GM19328 (cell line): Measurements from ENCODE around the gene CHD9.
"Not testable (repeated sequence)": the region's sequence is repeated elsewhere in the genome, so short reads cannot be mapped to it uniquely, and the experiment has no call there.

ENCODE experiments used
- ATAC-seq: cut with Tn5 transposase; IDR thresholded peaks from one replicate; pipeline ENCODE4 v1.9.1; 2021; ENCODE audit warnings: mild to moderate bottlenecking, moderate library complexity; ENCODE audit not compliant: unreplicated experiment

Gene CHD9

DNA sequence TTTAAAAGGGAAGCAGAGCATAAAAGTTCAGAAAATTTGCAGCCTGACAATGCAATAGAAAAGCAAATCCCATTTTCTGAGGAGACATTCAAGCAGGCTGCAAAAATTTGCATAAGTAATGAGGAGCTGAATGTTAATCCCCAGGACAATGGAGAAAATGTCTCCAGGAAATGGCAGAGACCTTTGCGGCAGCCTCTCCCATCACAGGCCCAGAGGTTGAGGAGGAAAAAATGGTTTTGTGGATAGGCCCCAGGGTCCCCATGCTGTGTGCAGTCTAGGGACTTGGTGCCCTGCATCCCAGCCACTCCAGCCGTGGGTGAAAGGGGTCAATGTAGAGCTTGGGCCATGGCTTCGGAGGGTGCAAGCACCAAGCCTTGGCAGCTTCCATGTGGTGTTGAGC lies 19.5 kb downstream of the CHD9 start:
- ATAC-seq, result not testable (repeated sequence)

DNA sequence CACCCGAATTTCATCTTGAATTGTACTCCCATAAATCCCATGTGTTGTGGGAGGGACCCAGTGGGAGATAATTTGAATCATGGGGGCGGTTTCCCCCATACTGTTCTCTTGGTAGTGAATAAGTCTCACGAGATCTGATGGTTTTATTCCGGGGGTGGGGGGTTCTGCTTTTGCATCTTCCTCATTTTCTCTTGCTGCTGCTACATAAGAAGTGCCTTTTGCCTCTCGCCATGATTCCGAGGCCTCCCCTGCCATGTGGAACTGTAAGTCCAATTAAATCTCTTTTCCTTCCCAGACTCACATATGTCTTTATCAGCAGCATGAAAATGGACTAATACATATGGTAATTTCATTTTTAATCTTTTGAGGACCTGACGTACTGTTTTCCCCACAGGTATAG lies 20.7 kb downstream of the CHD9 start:
- ATAC-seq, result not testable (repeated sequence)

DNA sequence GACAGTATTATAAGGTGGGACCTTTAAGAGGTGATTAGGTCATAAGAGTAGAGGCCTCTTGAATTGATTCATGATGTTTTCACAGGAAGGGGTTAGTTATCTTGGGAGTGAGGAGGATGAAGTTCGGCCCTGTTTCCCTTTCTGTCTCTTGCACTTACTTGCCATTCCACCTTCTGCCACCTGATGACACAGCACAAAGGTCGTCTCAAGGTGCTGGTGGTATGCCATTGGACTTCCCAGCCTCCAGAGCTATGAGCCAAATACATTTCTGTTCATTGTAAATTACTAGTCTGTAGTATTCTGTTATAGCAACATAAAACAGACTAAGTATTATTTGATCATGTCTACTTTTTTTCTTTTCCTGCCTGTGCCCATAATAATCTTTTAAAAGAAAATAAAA lies 23.5 kb downstream of the CHD9 start:
- no peak for ATAC-seq

DNA sequence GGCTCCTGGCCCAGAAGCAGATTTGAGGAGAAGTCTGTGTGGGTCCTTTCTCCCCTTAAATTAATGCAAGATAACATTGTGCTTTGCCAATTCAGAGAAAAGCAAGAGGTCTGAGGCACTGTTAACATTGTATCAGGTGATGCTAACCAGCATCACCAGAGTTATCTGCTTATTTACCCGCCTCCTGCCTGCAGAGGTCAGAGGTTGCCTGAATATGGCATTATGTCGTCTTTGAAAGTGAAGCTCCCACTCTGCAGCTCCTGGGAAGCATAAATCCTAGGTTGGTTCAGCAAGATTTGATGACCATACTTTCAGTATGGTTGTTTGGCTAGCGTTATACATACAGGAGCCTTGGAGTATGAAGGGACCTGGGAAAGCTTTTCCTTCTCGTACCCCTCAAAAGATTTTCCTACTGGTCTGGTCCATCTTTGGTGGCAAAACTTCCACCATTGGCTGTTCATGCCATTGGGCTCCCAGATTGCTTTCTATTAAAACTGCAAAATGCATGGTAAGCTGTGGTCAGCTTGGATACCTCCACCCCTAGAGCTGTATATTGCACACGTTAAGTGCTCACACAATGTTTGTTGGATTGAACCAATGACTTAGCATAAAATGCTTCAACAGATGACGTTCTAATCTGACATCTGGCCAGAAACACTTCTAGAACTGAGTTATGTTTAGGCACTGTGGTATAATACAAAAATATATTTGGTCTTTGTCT lies 24.1 kb downstream of the CHD9 start:
- no peak for ATAC-seq

DNA sequence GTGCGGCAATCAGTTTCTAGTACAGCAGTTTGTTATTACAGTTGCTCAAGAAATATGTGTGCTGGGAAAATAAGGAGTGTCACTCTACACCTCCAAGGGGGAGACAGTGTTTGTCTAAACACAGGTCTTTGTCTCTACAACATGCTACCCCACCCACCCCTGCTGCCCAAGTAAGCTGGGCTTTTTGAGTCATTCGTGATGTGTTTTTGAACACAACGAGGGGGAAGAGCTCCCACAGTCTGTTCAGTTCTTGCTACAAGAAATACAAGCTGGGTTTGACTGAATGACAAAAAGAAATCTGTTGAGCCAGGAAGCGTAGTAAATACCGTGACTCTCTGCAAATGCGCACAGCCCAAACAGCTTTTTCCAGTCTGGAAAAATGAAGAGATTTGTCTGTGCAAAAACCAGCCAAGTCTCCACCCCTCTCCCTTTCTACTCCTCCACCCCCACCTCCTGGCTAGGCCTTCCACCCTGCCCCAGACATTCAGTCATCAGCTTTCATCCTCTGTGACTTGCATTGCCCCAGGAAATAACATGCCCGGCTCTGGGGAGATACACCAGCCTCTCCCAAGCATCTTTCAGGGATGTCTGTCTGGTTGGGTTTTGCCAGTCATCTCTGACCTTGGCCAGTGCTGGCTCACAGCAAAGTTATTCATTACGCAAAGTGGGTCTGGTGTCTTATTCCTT lies 25.7 kb downstream of the CHD9 start:
- ATAC-seq, result no peak

DNA sequence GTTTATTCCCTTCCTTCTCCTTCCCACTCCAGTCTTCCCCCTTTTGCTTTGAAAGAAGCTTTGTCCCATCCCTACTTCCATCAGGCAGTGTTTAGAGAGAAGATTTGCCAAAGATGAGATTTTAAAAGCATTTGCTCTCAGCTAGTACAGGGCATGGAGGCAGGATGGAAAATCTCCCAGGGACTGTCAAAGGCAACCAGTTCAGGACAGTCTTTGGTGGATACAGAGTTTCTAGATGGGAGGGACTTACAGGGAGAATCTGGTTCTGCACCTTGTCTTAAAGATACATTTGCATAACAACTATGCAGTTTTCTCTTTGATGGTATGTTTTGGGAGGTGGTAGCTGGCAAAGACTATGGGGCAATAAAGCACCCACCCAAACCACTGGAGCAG lies 26.2 kb downstream of the CHD9 start:
- ATAC-seq, result no peak

DNA sequence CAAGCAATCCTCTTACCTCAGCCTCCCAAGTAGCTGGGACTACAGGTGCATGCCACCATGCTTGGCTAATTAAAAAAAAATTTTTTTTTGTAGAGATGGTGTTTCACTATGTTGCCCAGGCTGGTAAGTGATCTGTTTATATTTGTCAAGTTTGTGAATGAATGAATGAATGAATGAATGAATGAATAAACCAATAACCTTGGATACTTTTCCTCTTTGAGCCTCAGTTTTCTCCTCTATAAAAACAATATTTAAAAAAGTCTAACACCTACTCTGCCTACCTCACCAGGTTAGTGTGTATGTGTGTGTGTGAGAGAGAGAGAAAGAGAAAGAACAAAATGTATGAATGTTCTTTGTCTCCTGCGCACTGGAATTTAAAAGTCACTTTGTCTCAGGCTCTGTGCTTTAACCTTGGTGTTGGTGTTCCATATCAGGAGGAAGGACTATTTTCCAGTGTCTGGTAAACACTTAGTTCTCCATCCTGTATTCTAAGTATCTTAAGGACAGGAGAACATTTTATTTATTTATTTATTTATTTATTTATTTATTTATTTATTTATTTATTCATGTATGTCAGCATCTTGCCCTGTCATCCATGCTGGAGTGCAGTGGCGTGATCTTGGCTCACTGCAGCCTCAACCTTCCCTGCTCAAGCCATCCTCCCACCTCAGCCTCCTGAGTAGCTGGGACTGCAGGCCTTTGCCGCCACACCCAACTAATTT lies 27.1 kb downstream of the CHD9 start:
- ATAC-seq, result no peak

DNA sequence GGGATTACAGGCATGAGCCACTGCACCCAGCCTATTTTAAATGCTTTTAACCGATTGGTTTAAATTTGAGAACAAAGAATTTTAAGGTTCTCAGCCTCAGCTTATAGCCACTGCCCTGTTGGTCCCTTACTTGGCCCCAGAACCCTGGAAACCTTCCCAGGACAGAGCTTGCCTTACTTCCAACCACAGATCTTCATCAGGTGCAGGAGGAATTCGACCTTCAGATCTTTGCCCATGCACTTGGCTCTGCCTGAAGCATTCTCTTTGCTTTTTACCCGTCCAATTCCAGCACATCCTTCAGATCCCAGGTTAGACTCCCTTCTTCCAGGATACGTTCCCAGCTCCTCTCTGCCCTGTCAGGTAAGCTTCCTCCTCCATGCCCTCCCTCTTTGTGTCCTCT lies 27.7 kb downstream of the CHD9 start:
- ATAC-seq, result no peak

DNA sequence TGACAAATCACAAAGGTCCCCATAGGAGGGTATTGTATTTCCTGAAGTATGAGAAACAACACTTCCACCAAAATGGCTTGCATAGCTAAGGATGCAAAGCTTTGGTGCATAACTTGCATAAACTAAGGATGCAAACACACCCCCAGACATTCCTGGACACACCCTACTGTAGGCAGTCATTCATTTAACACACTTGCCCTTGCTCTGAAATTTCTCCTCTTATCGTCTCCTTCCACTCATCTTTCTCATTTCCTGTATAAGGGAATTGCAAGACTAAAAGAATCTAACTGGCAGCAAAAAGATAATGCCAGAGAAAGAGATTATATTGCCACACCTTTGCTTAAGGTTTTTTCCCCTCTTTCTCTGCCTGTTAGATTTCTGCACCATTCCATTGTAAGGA lies 28.3 kb downstream of the CHD9 start:
- ATAC-seq, result no peak

DNA sequence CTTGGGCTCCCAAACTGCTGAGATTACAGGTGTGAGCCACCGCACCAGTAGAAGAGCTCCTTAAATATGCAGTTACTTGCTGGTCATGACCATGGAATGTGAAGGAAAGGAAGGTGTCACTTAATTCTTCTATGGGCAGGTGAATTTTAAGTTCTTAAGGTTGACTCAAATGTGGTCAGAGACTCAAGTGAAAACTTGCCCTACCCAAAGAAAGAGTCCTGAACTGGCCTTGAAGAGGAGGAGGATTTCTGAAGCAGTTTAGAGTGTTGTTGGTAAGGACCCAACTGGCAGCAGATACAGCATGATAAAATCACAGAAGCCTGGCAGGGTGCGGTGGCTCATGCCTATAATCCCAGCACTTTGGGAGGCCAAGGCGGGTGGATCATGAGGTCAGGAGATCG lies 29.4 kb downstream of the CHD9 start:
- ATAC-seq, result no peak

DNA sequence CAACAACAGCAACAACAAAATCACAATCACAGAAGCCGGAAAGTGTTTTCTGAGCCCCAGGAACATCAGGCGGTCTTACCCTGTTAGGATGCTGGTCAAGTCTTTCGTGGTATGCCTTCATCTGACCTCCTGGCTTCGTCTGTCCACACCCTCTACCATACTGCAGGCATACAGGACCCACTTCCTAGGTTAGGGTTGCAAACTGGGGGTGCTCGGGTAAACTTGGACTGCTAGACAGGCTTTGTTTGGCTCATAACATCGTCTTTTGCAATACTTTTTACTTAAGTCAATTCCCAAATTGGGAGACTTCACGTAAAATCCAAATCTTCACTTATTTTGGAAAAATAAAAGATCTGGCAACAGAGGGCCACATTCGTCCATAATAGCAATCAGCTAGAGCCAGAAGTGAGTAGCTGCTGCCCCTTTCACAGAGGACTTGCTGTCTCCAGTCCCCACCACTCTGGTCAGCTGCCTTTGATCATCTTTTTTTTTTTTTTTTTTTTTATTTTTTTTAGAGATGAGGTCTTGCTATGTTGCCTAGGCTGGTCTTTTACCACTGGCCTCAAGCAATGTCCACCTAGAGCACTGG lies 30.0 kb downstream of the CHD9 start:
- ATAC-seq, result no peak

DNA sequence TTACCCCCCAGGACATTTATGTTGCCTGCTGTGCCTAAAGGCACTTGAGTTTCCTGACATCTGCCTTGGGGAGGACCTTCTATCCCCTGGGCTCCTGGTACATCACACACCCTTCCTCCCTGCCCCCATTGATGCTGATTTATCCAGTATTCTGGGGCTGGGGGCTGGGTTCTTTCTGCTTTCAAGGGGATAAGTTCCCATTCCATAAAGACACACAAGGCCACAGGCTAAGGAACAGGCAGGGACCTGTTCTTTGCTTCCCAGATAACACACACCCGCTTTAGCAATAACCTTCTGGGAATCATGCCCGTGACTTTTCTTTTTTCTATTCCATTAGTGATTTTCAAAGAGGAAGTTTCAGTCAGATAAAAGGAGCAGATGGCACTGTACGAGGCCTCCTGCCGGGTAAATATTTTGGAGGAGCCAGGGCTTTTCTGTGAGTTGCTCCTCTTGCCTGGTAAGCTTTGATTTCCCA lies 30.6 kb downstream of the CHD9 start:
- no peak for ATAC-seq

DNA sequence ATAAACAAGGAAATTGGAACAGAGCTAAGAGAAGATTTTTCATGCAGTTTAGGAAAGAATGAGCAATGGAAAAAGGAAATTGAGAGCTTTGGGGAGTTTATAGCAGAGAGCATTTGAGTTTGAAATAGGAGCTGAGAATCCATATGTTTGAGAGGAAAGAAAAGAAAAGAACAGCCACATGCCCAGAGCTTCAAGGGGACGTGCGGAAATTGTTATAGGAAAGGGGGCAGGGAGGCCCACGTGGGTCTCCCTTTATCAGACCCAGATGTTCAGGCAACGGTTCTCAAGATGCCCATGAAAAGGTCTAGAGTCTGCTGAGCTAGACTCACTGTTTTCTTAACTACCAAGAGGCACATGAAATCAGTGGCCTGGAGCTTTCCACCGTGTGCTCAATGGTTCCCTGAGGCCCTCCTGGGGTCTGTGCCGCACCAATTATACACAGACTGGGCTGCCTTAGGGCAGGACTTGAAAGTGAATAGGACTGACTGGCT lies 31.2 kb downstream of the CHD9 start:
- no peak for ATAC-seq

DNA sequence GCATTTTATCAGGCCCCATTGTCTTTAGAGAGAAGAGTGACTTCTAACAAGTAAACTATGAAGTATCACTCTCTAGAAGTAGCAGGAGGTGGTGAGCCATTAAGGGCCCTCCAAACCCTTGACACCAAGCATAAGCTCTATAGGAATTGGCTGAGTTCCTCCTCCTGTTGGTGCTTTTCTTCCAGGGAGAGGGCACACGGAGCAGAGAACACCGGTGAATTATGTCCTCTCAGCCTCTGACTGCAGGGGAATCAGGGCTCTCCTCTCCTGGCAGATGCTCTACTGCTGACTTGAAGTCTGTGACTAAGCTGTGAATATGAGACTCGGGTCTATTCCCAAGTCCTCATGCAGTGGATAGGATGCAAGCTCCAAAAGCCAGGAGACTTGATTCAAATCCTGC lies 32.3 kb downstream of the CHD9 start:
- ATAC-seq, result no peak

DNA sequence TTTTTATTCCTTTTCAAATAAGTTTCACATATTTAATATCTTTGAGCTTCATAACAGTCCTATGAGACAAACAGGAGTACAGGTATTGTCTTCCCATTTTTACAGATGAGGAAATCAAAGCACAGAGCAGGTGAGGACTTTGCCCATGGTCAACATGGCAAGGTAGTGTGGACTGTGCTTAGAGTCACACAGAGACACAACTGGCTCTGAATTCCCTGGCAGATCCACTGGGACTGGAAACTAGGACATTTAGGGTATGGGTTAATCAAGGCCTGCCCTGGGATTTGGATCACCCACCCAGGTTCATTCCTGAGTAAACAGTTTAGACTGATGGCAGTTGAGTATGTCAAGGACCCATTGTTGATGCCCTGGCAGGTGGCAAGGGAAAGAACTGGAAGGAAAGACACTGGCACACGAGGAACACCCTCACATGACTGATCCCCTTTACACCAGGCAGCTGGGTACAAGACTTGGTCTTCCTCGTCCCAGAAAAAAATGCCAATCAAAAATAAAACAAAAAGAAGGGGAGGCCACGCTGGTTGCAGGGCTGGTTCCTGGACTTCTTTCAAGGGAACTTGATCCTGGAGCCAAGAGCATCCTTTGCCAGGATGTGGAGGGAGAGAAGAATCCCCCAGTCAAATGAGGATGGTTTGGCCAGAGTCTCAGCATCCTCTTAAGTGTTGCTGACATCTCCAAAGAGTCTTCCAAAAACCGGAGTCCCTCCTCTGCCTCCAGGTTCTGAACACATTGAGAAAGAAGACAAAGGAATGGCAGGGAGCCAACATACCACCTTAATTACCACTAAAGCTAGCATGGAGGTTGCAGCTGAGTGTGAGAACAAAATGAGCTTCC lies 34.9 kb downstream of the CHD9 start:
- ATAC-seq, result no peak

DNA sequence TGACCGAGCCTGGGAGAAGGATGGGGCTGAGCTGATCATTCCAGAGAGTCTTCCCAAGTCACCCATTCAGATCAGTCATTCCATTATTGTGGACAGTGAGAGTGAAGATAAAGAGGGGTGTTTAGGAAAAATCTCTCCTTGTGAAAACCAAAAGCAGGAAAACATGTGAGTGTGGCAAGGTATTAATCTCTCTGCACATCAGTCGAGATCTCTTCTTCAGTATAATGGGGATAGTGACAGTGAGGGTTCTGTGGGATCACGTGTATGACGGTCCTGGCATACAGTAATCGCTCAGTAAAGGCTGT lies 35.4 kb downstream of the CHD9 start:
- ATAC-seq, result no peak

DNA sequence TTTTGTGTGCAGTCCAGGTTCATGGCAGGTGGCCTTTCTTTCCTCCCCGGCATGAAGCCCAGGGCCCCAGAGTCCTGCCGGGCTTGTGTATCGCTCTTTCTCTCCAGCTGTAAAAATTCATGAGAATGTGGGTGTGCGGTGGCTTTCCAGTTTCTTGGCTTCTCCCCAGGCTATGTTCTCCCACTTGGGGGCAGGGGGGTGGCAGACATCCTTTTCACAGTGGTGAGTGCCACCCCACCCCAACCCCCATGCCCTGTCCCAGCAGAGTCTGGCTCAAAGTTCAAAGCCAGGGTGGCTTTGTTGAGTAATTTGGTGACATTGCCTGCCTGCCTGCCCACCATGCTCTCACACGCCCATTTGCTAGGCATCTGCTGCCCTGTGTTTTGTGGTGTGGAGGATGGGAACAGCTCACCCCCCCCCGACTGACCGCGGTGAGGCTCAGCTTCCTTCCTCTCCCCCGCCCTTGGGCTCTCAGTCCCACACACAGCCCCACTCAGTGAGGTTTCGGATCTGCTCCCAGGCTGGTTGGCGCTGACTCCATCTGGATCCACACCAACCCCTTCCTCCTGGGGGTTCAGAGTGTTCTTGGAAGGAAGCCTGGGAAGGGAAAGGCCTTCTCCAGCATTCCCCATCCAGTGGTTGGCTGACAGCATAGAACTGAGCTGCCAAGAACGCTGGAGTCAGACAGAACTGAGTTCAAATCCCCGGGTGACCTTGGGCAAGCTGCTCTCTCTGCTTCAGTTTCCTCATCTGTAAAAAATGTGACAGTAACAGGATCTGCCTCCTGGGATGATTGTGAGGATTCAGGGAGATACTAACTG lies 36.0 kb downstream of the CHD9 start:
- ATAC-seq, result peak; percentile 44

DNA sequence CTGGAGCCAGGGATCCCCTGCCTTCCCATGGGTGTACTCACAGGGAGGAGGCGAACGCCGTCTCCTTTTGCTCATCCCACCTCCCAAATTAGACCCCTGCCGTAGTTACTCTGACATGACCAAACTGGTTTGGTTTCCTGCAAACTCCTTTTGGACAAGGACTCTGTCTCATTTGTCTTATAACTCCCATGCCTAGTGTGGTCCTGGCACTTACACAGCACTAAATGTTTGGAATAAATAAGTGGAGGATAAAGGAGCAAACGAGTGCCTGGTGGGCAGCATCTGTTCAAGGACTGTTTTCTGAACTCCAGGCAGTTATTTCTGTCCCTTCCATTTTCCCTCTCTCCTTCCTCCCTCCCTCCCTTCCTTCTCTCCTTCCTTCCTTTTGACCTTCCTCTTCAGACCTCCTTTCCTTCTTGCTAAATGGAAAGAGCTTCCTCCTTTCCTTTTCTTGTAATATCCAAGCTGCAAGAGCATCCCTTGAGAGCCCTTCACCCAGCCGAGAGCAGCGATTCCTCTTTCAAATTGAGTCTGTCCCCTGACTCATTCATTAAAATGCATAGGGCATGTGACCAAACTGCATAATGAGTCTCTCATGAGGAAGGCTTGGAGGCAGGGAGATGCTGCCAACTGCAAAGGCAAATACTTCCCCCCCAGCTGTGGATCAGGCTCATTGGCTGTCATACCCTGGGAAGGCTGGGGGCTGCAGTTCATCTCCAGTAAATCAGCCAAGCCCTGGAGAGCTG lies 36.8 kb downstream of the CHD9 start:
- peak; percentile 41 for ATAC-seq

DNA sequence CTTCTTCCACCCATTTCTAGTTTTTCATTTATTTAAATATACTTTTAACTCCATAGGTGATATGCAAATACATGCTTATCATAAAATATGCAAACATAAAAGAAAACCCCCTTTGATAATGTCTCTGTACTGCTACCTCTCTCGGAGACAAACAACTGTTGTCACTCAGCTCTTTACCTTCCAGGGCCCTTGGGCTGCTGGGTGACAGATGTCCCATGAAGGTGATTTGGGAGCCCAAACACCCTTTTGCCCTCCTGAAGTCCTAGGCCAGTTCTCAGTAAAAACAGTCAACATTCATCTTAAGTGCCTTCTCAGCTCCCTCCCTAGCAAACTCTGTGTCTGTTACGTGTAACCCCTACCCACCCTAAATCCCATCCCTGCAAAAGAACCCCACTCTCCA lies 37.5 kb downstream of the CHD9 start:
- ATAC-seq, result no peak
